HG02970 (cell line): Measurements from ENCODE around the gene DLGAP1.
"Not testable (repeated sequence)": the region's sequence is repeated elsewhere in the genome, so short reads cannot be mapped to it uniquely, and the experiment has no call there.

ENCODE experiments used
- ATAC-seq: cut with Tn5 transposase; IDR thresholded peaks from one replicate; pipeline ENCODE4 v1.9.1; 2021; ENCODE audit warnings: mild to moderate bottlenecking, moderate library complexity, moderate number of reproducible peaks; ENCODE audit not compliant: unreplicated experiment, low FRiP score

Gene DLGAP1

GRCh38 chr18:4106407-4107033, 348.6 kb downstream of the DLGAP1 start:
- no peak for ATAC-seq

DNA sequence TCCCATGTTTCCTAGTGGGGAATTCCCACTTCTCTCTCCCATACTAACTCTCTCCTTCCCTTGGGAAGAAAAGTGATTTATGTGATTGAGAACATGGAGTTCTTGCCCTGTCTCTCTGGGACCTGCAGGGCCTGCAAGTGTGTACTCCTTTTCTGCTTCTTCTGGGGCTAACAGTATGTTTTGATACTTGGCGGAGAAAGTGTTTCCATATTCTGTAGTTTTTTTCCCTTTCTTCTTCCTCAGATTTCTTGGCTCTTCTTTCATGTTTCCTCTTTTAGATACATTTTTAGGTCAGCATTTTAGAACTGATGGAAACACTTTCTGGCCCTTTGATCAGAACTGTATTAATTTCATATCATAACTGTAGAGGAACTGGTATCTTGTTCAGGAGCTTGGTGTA, 352.2 kb downstream of the DLGAP1 start:
- no peak for ATAC-seq

DNA sequence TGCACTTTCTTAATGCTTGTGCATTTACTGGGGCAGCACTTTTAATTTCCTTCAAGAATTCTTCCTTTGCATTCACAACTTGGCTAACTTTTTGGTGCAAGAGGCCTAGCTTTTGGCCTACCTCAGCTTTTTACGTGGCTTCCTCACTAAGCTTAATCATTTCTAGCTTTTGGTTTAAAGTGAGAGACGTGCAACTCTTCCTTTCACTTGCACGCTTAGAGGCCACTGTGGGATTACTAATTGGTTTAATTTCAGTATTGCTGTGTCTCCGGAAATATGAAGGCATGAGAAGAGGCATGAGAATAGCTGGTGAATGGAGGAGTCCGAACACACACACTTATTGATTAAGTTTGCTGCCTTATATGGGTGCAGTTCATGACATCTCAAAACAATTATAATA, 354.1 kb downstream of the DLGAP1 start:
- no peak for ATAC-seq

DNA sequence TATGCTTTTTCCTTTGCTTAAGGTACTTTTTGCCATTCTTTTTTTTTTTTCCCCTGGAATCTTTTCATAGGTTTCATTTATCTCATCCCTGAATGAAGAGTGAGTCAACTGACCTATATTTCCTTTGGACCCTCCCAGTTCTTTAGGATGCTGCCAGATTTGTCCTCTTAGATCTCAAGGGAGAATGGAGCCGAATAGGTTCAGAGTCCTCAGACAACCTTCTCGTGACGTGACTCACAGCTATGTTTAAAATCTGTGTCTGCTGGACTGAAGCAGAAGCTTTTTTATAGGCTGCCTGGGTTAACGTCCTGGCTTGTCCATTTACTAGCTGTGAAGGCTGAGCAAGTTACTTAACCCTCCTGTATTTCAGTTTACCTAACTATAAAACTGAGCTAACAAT, 358.6 kb downstream of the DLGAP1 start:
- no peak for ATAC-seq

DNA sequence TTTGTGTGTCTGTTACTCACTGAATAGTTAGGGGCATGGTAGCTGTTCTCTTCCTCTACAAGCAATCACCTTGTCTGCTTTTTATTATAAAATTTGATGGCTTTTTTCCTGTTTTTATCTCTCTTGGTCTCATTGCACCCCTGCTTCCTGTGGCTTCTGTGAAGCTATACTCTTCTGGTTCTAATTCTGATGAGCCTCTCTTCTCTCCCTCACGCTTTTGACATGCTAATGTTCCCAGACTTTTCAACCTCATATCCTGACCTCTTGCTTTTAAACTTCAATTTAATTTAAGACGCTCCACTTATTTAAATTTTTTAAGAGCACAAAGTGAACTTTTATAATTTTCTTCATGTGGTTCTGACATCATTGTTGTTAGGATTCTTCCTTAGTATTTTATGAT, 361.4 kb downstream of the DLGAP1 start:
- no peak for ATAC-seq

GRCh38 chr18:4084382-4084900, 370.7 kb downstream of the DLGAP1 start:
- ATAC-seq = no peak

DNA sequence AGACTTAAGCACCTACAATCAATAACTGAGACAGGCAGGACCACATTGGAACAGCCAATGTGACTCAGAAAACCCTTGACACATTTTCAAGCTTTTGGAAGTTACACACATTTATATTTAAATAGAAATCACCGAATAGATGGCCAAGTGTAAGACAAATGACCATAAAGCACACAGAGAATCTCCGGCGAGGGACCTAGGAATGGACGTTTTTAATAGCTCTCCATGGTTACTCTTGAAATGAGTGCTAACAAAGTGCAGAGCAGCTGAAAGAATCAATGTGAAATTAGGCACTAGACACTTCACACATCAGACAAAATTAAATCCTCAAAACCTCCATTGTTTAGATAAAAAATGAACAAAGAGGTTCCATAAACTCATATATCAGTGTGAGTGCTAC, 376.9 kb downstream of the DLGAP1 start:
- ATAC-seq = no peak

GRCh38 chr18:4077721-4078120, 377.4 kb downstream of the DLGAP1 start:
- ATAC-seq = no peak

GRCh38 chr18:4077204-4077603, 377.9 kb downstream of the DLGAP1 start:
- ATAC-seq = no peak

DNA sequence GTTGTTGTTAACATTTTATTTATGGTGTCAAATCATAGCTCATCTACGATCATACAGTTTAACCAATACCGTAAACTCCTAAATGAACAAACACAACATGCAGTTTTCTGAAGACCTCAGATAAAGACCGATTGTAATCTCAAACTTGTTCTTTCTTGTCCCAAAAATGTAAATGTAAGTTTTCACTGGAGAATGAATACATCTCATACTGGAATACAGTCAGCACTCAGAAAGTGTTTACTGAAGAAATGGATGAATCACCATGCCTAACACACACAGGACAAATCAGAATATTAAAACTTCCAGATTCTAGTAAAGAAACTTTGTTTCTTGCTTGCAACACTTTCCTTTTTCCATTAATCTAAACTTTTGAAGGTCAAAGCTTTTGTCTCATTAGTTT, 380.5 kb downstream of the DLGAP1 start:
- ATAC-seq = no peak

GRCh38 chr18:4069183-4069582, 385.9 kb downstream of the DLGAP1 start:
- ATAC-seq = no peak

- ATAC-seq = no peak
These were observed 386.5 kb downstream of the DLGAP1 start for GRCh38 chr18:4068552-4069158.

DNA sequence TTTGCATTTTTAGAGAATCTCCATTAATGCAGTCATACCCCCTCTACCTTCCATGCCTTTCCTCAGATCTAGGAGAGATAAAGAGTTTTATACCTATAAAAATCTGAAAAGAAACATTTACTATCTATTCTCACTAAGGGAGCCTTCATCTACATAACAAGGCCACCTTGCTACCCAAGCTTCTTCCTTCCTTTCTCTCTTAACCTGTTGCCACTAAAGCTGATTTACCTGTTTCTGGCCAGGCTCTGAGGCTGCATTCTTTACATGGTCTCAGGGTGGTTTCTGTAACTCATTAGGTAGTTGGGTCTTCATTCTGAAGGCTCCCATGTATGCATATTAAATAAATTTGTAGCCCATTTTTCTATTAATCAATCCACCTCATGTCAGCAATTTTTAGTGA, 391.6 kb downstream of the DLGAP1 start:
- ATAC-seq = no peak

DNA sequence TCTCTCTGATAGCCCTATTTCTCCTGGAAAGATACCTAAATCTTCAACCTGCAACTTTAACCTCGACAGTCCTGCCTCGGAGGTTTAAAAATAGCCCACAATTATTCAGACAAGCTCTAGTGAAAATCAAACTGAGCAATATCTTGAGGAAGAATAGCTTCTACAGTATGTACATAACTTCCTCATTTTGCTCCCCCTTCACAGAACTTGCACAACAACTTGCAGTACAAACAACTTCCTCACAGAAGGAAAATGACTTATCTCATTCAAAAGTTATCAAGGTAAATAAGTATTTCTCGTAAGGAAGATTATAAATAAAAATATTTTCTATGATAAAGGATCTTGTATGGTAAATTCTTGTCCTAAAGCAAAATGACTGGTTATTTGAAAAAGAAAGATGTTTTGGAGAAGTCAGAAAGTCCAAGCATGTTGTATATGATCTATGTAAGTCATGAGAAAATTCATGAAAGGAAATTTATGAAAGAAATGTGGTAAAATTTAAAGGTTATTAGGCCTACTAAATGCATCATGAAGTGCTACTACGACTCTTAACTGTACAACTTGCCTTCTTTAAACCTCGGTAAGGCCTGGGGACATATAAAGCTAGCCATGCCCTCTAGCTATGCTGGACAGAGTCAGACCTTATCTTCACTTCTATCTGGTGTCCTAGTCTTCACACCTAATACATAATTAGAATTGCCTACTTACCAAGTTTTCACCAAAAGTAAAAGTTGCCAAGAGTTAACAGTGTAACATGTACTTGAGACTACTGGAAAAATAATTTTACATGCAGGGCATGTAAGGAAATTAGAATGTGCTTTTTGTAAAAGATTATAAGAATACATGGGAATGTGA, 394.5 kb downstream of the DLGAP1 start:
- ATAC-seq = no peak

GRCh38 chr18:4058179-4058578, 396.9 kb downstream of the DLGAP1 start:
- ATAC-seq = no peak

GRCh38 chr18:4040391-4041092, 414.6 kb downstream of the DLGAP1 start:
- no peak for ATAC-seq

- ATAC-seq = no peak
These were observed 419.6 kb downstream of the DLGAP1 start for GRCh38 chr18:4035521-4035920.

DNA sequence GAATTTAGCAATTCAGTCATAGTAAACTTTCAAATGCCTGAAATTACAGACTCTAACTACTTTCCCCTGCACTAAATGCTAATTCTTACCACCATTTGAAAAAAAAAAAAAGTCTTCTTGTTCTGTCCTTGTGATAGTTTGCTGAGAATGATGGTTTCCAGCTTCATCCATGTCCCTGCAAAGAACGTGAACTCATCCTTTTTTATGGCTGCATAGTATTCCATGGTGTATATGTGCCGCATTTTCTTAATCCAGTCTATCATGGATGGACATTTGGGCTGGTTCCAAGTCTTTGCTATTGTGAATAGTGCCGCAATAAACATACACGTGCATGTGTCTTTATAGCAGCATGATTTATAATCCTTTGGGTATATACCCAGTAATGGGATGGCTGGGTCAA, 420.3 kb downstream of the DLGAP1 start:
- not testable (repeated sequence) for ATAC-seq

GRCh38 chr18:4026542-4026941, 428.6 kb downstream of the DLGAP1 start:
- ATAC-seq = no peak

DNA sequence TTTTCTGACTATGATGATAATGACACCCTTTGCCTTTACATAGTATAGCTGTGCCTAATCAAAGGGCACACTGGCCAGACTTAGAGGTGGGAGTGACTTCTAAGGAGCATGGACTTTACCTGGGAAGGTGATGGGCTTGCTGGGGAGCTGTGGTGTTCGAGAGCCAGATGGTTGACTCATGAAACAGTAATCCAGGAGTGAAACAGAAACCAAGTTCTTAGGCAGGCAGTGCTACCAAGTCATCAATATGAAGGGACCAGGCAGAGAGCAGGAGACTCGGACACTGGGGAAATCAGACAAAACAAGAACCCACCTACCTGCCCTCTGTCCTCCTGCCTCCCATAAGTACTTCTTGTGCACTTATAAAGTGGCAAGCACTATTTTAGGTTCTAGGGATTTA, 430.4 kb downstream of the DLGAP1 start:
- no peak for ATAC-seq

DNA sequence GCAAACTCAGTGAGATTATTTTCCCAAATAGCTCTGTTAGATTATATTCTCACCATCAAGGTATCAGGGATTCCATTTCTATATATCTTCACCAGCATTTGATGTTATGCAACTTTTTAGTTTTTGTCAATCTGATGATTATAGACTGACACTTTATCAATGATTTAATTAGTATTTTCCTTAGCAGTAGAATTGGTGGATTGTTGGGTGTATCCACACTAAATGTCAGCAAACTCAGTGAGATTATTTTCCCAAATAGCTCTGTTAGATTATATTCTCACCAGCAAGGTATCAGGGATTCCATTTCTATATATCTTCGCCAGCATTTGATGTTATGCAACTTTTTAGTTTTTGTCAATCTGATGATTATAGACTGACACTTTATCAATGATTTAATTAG, 432.4 kb downstream of the DLGAP1 start:
- ATAC-seq = not testable (repeated sequence)
